ENCODE data around the gene NGLY1. TPM values are rescaled to one million over a fixed set of nuclear protein-coding genes. Genes with fewer than 3 reads are reported as not detected.

NGLY1 gene
- total and polyA plus RNA-seq, 2 of the 8 experiments (the other 6 are each of a cell fraction or from before 2014, with no cell fraction given): 3.1 to 24.8 TPM

- no peak for TF ChIP-seq CHD1 (IDR thresholded peaks at IDR 0.05; ENCODE audit: low read depth, low read length)
- no peak for TF ChIP-seq TAF1 (IDR thresholded peaks at IDR 0.05; ENCODE audit: low read depth, low read length)
- TF ChIP-seq, protein P1, sequence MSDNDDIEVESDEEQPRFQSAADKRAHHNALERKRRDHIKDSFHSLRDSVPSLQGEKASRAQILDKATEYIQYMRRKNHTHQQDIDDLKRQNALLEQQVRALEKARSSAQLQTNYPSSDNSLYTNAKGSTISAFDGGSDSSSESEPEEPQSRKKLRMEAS (IDR thresholded peaks at IDR 0.05): no peak
- TF ChIP-seq TAF7 (optimal IDR thresholded peaks at IDR 0.05; ENCODE audit: borderline replicate concordance, low read depth, low read length): no peak
- TF ChIP-seq POU5F1 (IDR thresholded peaks at IDR 0.05; ENCODE audit: low read depth, low read length): no peak
Measured at GRCh38 chr3:25804676-25805075, 21.4 kb upstream of the NGLY1 start (continued).
